NCI-H446 treated with DMSO at 0.1 percent for 48 hours (cell line): Measurements from ENCODE around the gene DYNLL2.
"Not testable (repeated sequence)": the region's sequence is repeated elsewhere in the genome, so short reads cannot be mapped to it uniquely, and the experiment has no call there.

Experiments
- DNase-seq: peaks from one replicate; lab custom pipeline; 2025; lab: John Stamatoyannopoulos, UW

Gene DYNLL2

DNA sequence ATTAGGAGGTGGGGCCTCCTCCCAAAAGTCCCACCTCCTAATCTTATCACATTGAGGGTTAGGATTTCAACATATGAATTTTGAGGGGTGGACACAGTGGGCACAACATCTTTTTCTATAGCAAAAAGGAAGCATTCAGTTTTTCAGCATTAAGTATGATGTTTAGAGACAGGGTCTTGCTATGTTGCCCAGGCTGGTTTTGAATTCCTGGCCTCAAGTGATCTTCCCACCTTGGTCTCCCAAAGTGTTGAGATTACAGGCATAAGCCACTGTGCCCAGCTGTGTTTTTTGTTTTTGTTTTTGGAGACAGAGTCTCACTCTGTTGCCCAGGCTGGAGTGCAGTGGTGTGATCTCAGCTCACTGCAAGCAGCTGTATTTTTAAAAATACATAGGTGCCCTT, 18.7 kb downstream of the DYNLL2 start:
- not testable (repeated sequence) for DNase-seq

DNA sequence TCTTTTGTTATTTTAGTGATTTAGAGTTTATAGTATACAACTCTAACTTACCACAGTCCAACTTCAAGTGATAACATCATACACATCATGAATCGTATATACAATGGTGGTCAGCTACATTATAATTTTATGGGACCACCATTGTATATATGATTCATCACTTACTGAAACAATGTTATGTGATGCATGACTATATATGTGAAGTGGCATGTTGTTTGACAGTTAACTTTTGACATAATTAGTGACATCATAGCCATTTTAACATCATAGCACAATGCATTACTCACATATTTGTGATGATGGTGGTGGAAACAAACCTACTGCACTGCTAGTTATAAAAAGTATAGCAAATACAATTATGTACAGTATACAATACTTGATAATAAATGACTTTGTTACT, 21.9 kb downstream of the DYNLL2 start:
- no peak for DNase-seq

DNA sequence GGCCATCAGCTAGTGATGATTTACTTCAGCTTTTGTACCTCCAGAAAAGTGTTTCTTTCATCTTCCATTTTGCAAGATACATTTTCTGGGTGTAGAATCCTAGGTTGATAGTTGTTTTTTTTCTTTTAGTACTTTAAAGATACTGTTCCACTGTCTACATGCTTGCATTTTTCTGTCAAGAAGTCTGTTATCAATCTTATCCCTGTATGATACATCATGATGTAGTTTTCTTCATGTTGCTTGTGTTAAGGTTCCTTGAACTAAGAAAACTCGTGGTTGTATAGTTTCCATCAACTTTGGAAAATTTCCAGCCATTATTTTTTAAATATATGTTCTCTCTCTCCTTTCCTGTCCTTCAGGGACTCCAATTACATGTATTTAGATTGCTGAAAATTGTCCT, 24.1 kb downstream of the DYNLL2 start:
- DNase-seq: no peak

- no peak for DNase-seq
Measured at GRCh38 chr17:58109197-58109596, 26.0 kb downstream of the DYNLL2 start.

GRCh38 chr17:58110012-58110411, 26.8 kb downstream of the DYNLL2 start:
- DNase-seq: no peak

- no peak for DNase-seq
Measured at GRCh38 chr17:58111676-58112075, 28.5 kb downstream of the DYNLL2 start.

GRCh38 chr17:58112970-58113631, 29.9 kb downstream of the DYNLL2 start:
- DNase-seq: peak; percentile 15

GRCh38 chr17:58113947-58114346, 30.7 kb downstream of the DYNLL2 start:
- DNase-seq: no peak

GRCh38 chr17:58117382-58117781, 34.2 kb downstream of the DYNLL2 start:
- DNase-seq: no peak

GRCh38 chr17:58119491-58119890, 36.3 kb downstream of the DYNLL2 start:
- no peak for DNase-seq

- no peak for DNase-seq
Measured at GRCh38 chr17:58120195-58120822, 37.1 kb downstream of the DYNLL2 start.

- DNase-seq: no peak
Measured at GRCh38 chr17:58121925-58122324, 38.7 kb downstream of the DYNLL2 start.

GRCh38 chr17:58127846-58128245, 44.6 kb downstream of the DYNLL2 start:
- no peak for DNase-seq

DNA sequence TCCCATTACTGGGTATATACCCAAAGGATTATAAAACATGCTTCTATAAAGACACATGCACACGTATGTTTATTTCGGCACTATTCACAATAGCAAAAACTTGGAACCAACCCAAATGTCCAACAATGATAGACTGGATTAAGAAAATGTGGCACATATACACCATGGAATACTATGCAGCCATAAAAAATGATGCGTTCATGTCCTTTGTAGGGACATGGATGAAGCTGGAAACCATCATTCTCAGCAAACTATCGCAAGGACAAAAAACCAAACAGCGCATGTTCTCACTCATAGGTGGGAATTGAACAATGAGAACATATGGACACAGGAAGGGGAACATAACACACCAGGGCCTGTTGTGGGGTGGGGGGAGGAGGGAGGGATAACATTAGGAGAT, 49.5 kb downstream of the DYNLL2 start:
- not testable (repeated sequence) for DNase-seq

DNA sequence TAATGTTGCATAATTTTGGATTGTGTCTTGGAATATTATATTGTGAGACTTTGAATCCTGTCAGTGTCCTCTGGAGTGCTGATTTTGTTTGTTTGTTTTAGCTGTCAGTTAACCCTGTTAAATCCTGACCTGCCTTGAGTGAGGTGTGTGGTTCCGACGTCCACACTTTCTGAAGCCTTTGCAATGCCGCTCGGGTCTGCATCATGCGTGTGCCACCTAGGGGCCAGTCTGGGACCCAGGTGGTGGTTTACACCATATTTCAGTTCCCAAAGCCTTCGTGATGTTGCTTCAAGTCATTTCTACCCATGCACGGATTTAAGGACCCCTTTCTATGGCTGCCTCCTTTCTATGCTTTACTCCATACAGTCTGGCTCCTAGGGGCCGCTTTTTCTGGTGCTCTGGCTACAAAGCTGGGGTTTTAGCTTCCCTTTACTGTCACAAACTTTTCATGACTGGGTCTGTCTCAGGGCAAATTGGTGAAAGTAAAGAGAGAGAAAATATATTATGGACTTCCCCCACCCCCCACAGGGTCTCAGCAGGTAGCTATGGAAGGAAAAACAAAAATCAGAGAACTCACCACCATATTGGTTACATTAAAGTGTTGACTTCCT, 53.6 kb downstream of the DYNLL2 start:
- no peak for DNase-seq

GRCh38 chr17:58141505-58141904, 58.3 kb downstream of the DYNLL2 start:
- DNase-seq: no peak

- DNase-seq: not testable (repeated sequence)
Measured at GRCh38 chr17:58143335-58143734, 60.1 kb downstream of the DYNLL2 start.

- no peak for DNase-seq
Measured at GRCh38 chr17:58144801-58145200, 61.6 kb downstream of the DYNLL2 start.
